ENCODE measurements around the gene AGXT2. TPM values are rescaled to one million over a fixed set of nuclear protein-coding genes. Genes with fewer than 3 reads are reported as not detected.

AGXT2 gene
- total RNA-seq, 1 experiment from 2014 or later: not detected

DNA sequence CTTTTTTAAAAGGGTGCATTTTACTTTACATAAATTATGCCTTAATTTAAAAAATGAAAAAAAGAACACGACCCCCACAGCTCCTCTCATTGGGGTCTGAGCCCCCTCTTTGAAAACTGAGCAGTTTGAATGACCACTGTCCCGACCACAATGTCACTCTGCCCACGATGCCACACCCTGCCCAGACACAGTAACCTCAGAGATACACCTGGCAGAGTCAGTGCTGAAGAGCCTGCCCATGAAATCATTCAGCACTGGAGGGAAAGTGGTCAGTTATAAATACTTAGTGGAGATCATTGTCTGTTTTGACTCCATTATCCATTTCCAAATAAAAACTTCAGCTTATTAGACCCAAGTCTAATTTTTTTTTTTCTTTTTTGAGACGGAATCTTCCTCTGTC lies 69.1 kb downstream of the AGXT2 start:
- Mint-ChIP-seq H3K9me3 (peaks cover 42% of the 10 kb centered on the region), H3K27me3 (ENCODE audit: low read depth) (no peaks in the 10 kb centered on the region), H3K4me3 (no peak overlapping the region), H3K36me3 (peaks cover 24% of the 10 kb centered on the region), H3K27ac (no peak overlapping the region), H3K4me1 (peaks cover 8% of the 10 kb centered on the region)
- POLR2A ChIA-PET: interaction anchor here (0.8 kb wide), 1 partner anchor 62 kb away, joined by 3 read pairs; no protein-coding TSS in a partner anchor
- TF ChIP-seq KAT7 (CRISPR knock-in tag; IDR thresholded peaks at IDR 0.05; ENCODE audit: borderline replicate concordance): no peak
- TF ChIP-seq PREB (CRISPR knock-in tag; IDR thresholded peaks at IDR 0.05; ENCODE audit: borderline replicate concordance): no peak
- no peak for TF ChIP-seq NR2C2 (CRISPR knock-in tag; IDR thresholded peaks at IDR 0.05)
- no peak for TF ChIP-seq MAX (CRISPR knock-in tag; IDR thresholded peaks at IDR 0.05)
- TF ChIP-seq, protein P1, sequence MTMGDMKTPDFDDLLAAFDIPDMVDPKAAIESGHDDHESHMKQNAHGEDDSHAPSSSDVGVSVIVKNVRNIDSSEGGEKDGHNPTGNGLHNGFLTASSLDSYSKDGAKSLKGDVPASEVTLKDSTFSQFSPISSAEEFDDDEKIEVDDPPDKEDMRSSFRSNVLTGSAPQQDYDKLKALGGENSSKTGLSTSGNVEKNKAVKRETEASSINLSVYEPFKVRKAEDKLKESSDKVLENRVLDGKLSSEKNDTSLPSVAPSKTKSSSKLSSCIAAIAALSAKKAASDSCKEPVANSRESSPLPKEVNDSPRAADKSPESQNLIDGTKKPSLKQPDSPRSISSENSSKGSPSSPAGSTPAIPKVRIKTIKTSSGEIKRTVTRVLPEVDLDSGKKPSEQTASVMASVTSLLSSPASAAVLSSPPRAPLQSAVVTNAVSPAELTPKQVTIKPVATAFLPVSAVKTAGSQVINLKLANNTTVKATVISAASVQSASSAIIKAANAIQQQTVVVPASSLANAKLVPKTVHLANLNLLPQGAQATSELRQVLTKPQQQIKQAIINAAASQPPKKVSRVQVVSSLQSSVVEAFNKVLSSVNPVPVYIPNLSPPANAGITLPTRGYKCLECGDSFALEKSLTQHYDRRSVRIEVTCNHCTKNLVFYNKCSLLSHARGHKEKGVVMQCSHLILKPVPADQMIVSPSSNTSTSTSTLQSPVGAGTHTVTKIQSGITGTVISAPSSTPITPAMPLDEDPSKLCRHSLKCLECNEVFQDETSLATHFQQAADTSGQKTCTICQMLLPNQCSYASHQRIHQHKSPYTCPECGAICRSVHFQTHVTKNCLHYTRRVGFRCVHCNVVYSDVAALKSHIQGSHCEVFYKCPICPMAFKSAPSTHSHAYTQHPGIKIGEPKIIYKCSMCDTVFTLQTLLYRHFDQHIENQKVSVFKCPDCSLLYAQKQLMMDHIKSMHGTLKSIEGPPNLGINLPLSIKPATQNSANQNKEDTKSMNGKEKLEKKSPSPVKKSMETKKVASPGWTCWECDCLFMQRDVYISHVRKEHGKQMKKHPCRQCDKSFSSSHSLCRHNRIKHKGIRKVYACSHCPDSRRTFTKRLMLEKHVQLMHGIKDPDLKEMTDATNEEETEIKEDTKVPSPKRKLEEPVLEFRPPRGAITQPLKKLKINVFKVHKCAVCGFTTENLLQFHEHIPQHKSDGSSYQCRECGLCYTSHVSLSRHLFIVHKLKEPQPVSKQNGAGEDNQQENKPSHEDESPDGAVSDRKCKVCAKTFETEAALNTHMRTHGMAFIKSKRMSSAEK (CRISPR knock-in tag; IDR thresholded peaks at IDR 0.05; ENCODE audit: borderline replicate concordance): no peak
- no peak for TF ChIP-seq SMAD4 (CRISPR knock-in tag; IDR thresholded peaks at IDR 0.05)
- TF ChIP-seq, protein P2, sequence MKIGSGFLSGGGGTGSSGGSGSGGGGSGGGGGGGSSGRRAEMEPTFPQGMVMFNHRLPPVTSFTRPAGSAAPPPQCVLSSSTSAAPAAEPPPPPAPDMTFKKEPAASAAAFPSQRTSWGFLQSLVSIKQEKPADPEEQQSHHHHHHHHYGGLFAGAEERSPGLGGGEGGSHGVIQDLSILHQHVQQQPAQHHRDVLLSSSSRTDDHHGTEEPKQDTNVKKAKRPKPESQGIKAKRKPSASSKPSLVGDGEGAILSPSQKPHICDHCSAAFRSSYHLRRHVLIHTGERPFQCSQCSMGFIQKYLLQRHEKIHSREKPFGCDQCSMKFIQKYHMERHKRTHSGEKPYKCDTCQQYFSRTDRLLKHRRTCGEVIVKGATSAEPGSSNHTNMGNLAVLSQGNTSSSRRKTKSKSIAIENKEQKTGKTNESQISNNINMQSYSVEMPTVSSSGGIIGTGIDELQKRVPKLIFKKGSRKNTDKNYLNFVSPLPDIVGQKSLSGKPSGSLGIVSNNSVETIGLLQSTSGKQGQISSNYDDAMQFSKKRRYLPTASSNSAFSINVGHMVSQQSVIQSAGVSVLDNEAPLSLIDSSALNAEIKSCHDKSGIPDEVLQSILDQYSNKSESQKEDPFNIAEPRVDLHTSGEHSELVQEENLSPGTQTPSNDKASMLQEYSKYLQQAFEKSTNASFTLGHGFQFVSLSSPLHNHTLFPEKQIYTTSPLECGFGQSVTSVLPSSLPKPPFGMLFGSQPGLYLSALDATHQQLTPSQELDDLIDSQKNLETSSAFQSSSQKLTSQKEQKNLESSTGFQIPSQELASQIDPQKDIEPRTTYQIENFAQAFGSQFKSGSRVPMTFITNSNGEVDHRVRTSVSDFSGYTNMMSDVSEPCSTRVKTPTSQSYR (CRISPR knock-in tag; IDR thresholded peaks at IDR 0.05): no peak
- TF ChIP-seq PRDM15 (CRISPR knock-in tag; IDR thresholded peaks at IDR 0.05): no peak
- no peak for TF ChIP-seq NFATC4 (CRISPR knock-in tag; IDR thresholded peaks at IDR 0.05)
- TF ChIP-seq, protein P3, sequence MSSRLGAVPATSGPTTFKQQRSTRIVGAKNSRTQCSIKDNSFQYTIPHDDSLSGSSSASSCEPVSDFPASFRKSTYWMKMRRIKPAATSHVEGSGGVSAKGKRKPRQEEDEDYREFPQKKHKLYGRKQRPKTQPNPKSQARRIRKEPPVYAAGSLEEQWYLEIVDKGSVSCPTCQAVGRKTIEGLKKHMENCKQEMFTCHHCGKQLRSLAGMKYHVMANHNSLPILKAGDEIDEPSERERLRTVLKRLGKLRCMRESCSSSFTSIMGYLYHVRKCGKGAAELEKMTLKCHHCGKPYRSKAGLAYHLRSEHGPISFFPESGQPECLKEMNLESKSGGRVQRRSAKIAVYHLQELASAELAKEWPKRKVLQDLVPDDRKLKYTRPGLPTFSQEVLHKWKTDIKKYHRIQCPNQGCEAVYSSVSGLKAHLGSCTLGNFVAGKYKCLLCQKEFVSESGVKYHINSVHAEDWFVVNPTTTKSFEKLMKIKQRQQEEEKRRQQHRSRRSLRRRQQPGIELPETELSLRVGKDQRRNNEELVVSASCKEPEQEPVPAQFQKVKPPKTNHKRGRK (CRISPR knock-in tag; IDR thresholded peaks at IDR 0.05; ENCODE audit: borderline replicate concordance): no peak
- TF ChIP-seq ZNF219 (CRISPR knock-in tag; IDR thresholded peaks at IDR 0.05; ENCODE audit: borderline replicate concordance): no peak
- TF ChIP-seq, protein P4, sequence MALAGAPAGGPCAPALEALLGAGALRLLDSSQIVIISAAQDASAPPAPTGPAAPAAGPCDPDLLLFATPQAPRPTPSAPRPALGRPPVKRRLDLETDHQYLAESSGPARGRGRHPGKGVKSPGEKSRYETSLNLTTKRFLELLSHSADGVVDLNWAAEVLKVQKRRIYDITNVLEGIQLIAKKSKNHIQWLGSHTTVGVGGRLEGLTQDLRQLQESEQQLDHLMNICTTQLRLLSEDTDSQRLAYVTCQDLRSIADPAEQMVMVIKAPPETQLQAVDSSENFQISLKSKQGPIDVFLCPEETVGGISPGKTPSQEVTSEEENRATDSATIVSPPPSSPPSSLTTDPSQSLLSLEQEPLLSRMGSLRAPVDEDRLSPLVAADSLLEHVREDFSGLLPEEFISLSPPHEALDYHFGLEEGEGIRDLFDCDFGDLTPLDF (CRISPR knock-in tag; IDR thresholded peaks at IDR 0.05): no peak
- TF ChIP-seq ZNF232 (CRISPR knock-in tag; IDR thresholded peaks at IDR 0.05): no peak
- TF ChIP-seq ZNF416 (CRISPR knock-in tag; IDR thresholded peaks at IDR 0.05): no peak
- TF ChIP-seq ESRRA (CRISPR knock-in tag; IDR thresholded peaks at IDR 0.05; ENCODE audit: borderline replicate concordance): no peak
- CTCF ChIA-PET: no interaction called here
- ATAC-seq: no peak
- DNase-seq (ENCODE audit: low spot score): no peak

Data from WTC11 (cell line).